Measurements from ENCODE around the gene LASP1. TPM values are rescaled to one million over a fixed set of nuclear protein-coding genes. Genes with fewer than 3 reads are reported as not detected.

LASP1 gene
- polyA plus RNA-seq, 1 of the 3 experiments (the other 2 are of a cell fraction) = 102 TPM

- TF ChIP-seq USF2 (IDR thresholded peaks at IDR 0.05; ENCODE audit: borderline replicate concordance, low read depth, low read length) (no peak), FOXJ3 (CRISPR knock-in tag; IDR thresholded peaks at IDR 0.05) (no peak), GABPA (IDR thresholded peaks at IDR 0.05; ENCODE audit: low read depth) (no peak), ZBTB33 (IDR thresholded peaks at IDR 0.05; ENCODE audit: borderline replicate concordance, low read depth) (no peak), PBX3 (IDR thresholded peaks at IDR 0.05) (no peak), TCF12 (IDR thresholded peaks at IDR 0.05) (0 out of 2 replicates have a peak, but pooled peaks have one; percentile 20), IRF3 (IDR thresholded peaks at IDR 0.05; ENCODE audit: low read depth, low read length) (no peak), RFX5 (IDR thresholded peaks at IDR 0.05; ENCODE audit: low read length) (no peak), EP300 (IDR thresholded peaks at IDR 0.05; ENCODE audit: borderline replicate concordance in 1 of 2, low read depth in 1 of 2, low read length in 1 of 2) (no peak), YY1 (IDR thresholded peaks at IDR 0.05; ENCODE audit: low read depth) (peak; percentile 39; the same call in 1 of the 2 replicates), RXRA (IDR thresholded peaks at IDR 0.05; ENCODE audit: borderline replicate concordance, low read depth) (0 out of 2 replicates have a peak, but pooled peaks have one; percentile 29)
Measured at GRCh38 chr17:38867179-38867967, 2.5 kb upstream of the LASP1 start (continued).

GRCh38 chr17:38867968-38868816, 1.7 kb upstream of the LASP1 start:
- H3K4me3 ChIP-seq (ENCODE audit: low read depth in 2 of 2, low read length in 1 of 2) = peak overlapping the region; percentile 94 to 97
- peak overlapping the region; percentile 94 for H3K4me2 ChIP-seq
- peak overlapping the region; percentile 89 to 96 for H3K27ac ChIP-seq (ENCODE audit: low read depth in 2 of 2, low read length in 1 of 2)
- no peaks in the 10 kb centered on the region for H3K27me3 ChIP-seq (ENCODE audit: insufficient read depth)
- H3K79me2 ChIP-seq (ENCODE audit: insufficient read depth) = peaks cover 33% of the 10 kb centered on the region
- peak overlapping the region; percentile 64; the same call in 1 of the 2 replicates for H2AFZ ChIP-seq (ENCODE audit: low read depth)
- peaks cover 21% of the 10 kb centered on the region for H4K20me1 ChIP-seq (ENCODE audit: insufficient read depth)
- peak overlapping the region; percentile 96; the same call in 1 of the 2 replicates for H3K9ac ChIP-seq
- H3K36me3 ChIP-seq (replicated peaks in 1 of 2; ENCODE audit: control insufficient read depth in 1 of 2, insufficient read depth in 2 of 2, low read length in 1 of 2) = peaks cover 6 to 7% of the 10 kb centered on the region in 2 experiments
- ChIA-PET POLR2A (interaction anchor here (1.2 to 3.8 kb wide), 5 partner anchors 14 to 124 kb away, joined by 3 to 41 read pairs (median 9); partner anchors contain the start of genes LASP1NB and RPL23), CTCF (interaction anchor here (1.5 to 3.8 kb wide), 2 partner anchors 14 to 57 kb away, joined by 3 to 10 read pairs; partner anchors contain the start of gene LASP1NB)
- no peaks in the 10 kb centered on the region for H3K9me3 ChIP-seq
- DNase-seq = no peak
- 71% methylated on average over 25 of the region's 25 CpGs for WGBS (ENCODE audit: low lambda C conversion rate)
- H3K4me1 ChIP-seq (ENCODE audit: control insufficient read depth in 1 of 2, insufficient read depth in 2 of 2, low read depth in 1 of 2, low read length in 1 of 2) = peaks cover 15 to 22% of the 10 kb centered on the region in 2 experiments; a peak in 2 of 4 replicates
- peaks cover 37% of the 10 kb centered on the region for H3F3A ChIP-seq (replicated peaks; ENCODE audit: insufficient read depth)
- no peaks in the 10 kb centered on the region for H3K9me2 ChIP-seq
- no peak for TF ChIP-seq FOSL2 (IDR thresholded peaks at IDR 0.05; ENCODE audit: borderline replicate concordance, low read depth)
- no peak for TF ChIP-seq ELF1 (IDR thresholded peaks at IDR 0.05)
- TF ChIP-seq JUND (IDR thresholded peaks at IDR 0.05) = no peak
- no peak for TF ChIP-seq CHD2 (IDR thresholded peaks at IDR 0.05; ENCODE audit: low read length, partially characterized antibody)
- TF ChIP-seq RAD21 (IDR thresholded peaks at IDR 0.05; ENCODE audit: low read length) = no peak
- no peak for TF ChIP-seq MXI1 (IDR thresholded peaks at IDR 0.05; ENCODE audit: low read depth, low read length)
- TF ChIP-seq GATA2 (CRISPR knock-in tag; IDR thresholded peaks at IDR 0.05) = no peak
- no peak for TF ChIP-seq TCF12 (IDR thresholded peaks at IDR 0.05)
- TF ChIP-seq RXRA (IDR thresholded peaks at IDR 0.05; ENCODE audit: borderline replicate concordance, low read depth) = no peak
- no peak for TF ChIP-seq NFIC (IDR thresholded peaks at IDR 0.05; ENCODE audit: borderline replicate concordance)
- no peak for TF ChIP-seq USF1 (IDR thresholded peaks at IDR 0.05; ENCODE audit: borderline replicate concordance, low read depth)
- TF ChIP-seq TAF1 (IDR thresholded peaks at IDR 0.05; ENCODE audit: borderline replicate concordance, low read depth, low read length) = no peak
- no peak for TF ChIP-seq EZH2phosphoT487 (IDR thresholded peaks at IDR 0.05; ENCODE audit: borderline replicate concordance, low read depth)
- no peak for TF ChIP-seq GABPA (IDR thresholded peaks at IDR 0.05; ENCODE audit: low read depth)
- TF ChIP-seq FOXJ3 (CRISPR knock-in tag; IDR thresholded peaks at IDR 0.05) = no peak
- no peak for TF ChIP-seq RCOR1 (IDR thresholded peaks at IDR 0.05; ENCODE audit: low read length)

Measured in SK-N-SH (cell line).